Liver (tissue), 9 donors: Measurements from ENCODE around the gene TNRC6B. TPM values are rescaled to one million over a fixed set of nuclear protein-coding genes. Genes with fewer than 3 reads are reported as not detected.
A peak's percentile ranks its signal among the peaks of the same experiment; 100 is the strongest.

Experiments used
- DNase-seq: peaks from one replicate; pipeline ENCODE4 v3.0.0-alpha.2; 2017; ENCODE audit warnings: low spot score
- H3K27ac ChIP-seq, 2 donors: one replicate each; pipeline ENCODE4 v1.7.0; 2013; ENCODE audit warnings: inconsistent platforms in 2 of 2, low read length in 2 of 2, control low read depth in 1 of 2, low read depth in 1 of 2, mild to moderate bottlenecking in 1 of 2
- H3K27me3 ChIP-seq, 4 donors: one replicate each; pipeline versions ENCODE4 v1.6.1 to v1.7.0; 2013; ENCODE audit warnings: low read length in 3 of 4, inconsistent platforms in 1 of 4, mild to moderate bottlenecking in 1 of 4, moderate library complexity in 1 of 4; ENCODE audit not compliant: control insufficient read depth in 4 of 4, insufficient read depth in 4 of 4
- H3K36me3 ChIP-seq, 4 donors: one replicate each; pipeline versions ENCODE4 v1.6.1 to v1.7.0; 2013; ENCODE audit warnings: low read length in 3 of 4, mild to moderate bottlenecking in 3 of 4, low read depth in 1 of 4, moderate library complexity in 1 of 4; ENCODE audit not compliant: control insufficient read depth in 4 of 4, insufficient read depth in 3 of 4
- H3K4me1 ChIP-seq, 4 donors: one replicate each; pipeline versions ENCODE4 v1.6.1 to v1.7.0; 2013; ENCODE audit warnings: low read length in 3 of 4, mild to moderate bottlenecking in 3 of 4, moderate library complexity in 1 of 4; ENCODE audit not compliant: control insufficient read depth in 4 of 4, insufficient read depth in 4 of 4
- H3K4me3 ChIP-seq, 3 donors: one replicate each; pipeline versions ENCODE4 v1.6.1 to v1.7.0; 2013; ENCODE audit warnings: low read length in 3 of 3, control low read depth in 1 of 3, low read depth in 1 of 3, mild to moderate bottlenecking in 1 of 3
- H3K9ac ChIP-seq, 2 donors: one replicate each; pipeline ENCODE4 v1.7.0; 2013; ENCODE audit warnings: low read length in 2 of 2, mild to moderate bottlenecking in 2 of 2, moderate library complexity in 2 of 2, control low read depth in 1 of 2, low read depth in 1 of 2
- H3K9me3 ChIP-seq, 4 donors: one replicate each; pipeline versions ENCODE4 v1.6.1 to v1.7.0; 2013; ENCODE audit warnings: low read length in 3 of 4; ENCODE audit not compliant: control insufficient read depth in 4 of 4
- ATF3 ChIP-seq: IDR thresholded peaks from 2 replicates; pipeline ENCODE4 v1.6.1; 2016; ENCODE audit warnings: antibody characterized with exemption
- CTCF ChIP-seq: fragments of 150-350 bp; IDR thresholded peaks from 2 replicates; pipeline ENCODE4 v1.5.1; 2017; ENCODE audit warnings: improper control_type of control experiment, low read depth, low read length; ENCODE audit not compliant: missing input control
- EGR1 ChIP-seq, 2 donors: IDR thresholded peaks; 2 replicates each; pipeline ENCODE4 v1.6.1; 2016 to 2018; ENCODE audit warnings: antibody characterized with exemption in 2 of 2, low read depth in 2 of 2
- FOXA1 ChIP-seq: IDR thresholded peaks from 2 replicates; pipeline ENCODE4 v1.6.1; 2016; ENCODE audit warnings: antibody characterized with exemption
- FOXA2 ChIP-seq: IDR thresholded peaks from 2 replicates; pipeline ENCODE4 v1.6.1; 2016; ENCODE audit warnings: antibody characterized with exemption
- GABPA ChIP-seq, 2 donors: IDR thresholded peaks in 1 of 2; conservative IDR thresholded peaks in 1 of 2; 2 replicates each; pipeline ENCODE4 v1.6.1; 2016; ENCODE audit warnings: antibody characterized with exemption in 2 of 2, mild to moderate bottlenecking in 1 of 2, moderate library complexity in 1 of 2
- HNF4A ChIP-seq, 2 donors: conservative IDR thresholded peaks; 2 replicates each; pipeline ENCODE4 v1.6.1; 2016; ENCODE audit warnings: antibody characterized with exemption in 2 of 2, mild to moderate bottlenecking in 2 of 2
- HNF4G ChIP-seq: IDR thresholded peaks from 2 replicates; pipeline ENCODE4 v1.6.1; 2016; ENCODE audit warnings: antibody characterized with exemption
- JUND ChIP-seq, 2 donors: IDR thresholded peaks; 2 replicates each; pipeline ENCODE4 v1.6.1; 2016; ENCODE audit warnings: antibody characterized with exemption in 2 of 2
- MAX ChIP-seq: IDR thresholded peaks from 2 replicates; pipeline ENCODE4 v1.6.1; 2016; ENCODE audit warnings: antibody characterized with exemption
- NR2F2 ChIP-seq: IDR thresholded peaks from 2 replicates; pipeline ENCODE4 v1.6.1; 2016; ENCODE audit warnings: antibody characterized with exemption
- RAD21 ChIP-seq, 2 donors: IDR thresholded peaks; 2 replicates each; pipeline ENCODE4 v1.6.1; 2016; ENCODE audit warnings: antibody characterized with exemption in 2 of 2, mild to moderate bottlenecking in 2 of 2
- REST ChIP-seq: IDR thresholded peaks from 2 replicates; pipeline ENCODE4 v1.6.1; 2016; ENCODE audit warnings: antibody characterized with exemption, mild to moderate bottlenecking
- RXRA ChIP-seq, 2 donors: IDR thresholded peaks; 2 replicates each; pipeline ENCODE4 v1.6.1; 2017 to 2018; ENCODE audit warnings: antibody characterized with exemption in 2 of 2, mild to moderate bottlenecking in 1 of 2
- SP1 ChIP-seq: IDR thresholded peaks from 2 replicates; pipeline ENCODE4 v1.6.1; 2018; ENCODE audit warnings: antibody characterized with exemption, mild to moderate bottlenecking
- TAF1 ChIP-seq: conservative IDR thresholded peaks from 2 replicates; pipeline ENCODE4 v1.6.1; 2016; ENCODE audit warnings: antibody characterized with exemption, mild to moderate bottlenecking
- YY1 ChIP-seq: IDR thresholded peaks from 2 replicates; pipeline ENCODE4 v1.6.1; 2016; ENCODE audit warnings: antibody characterized with exemption, mild to moderate bottlenecking
- ZBTB33 ChIP-seq: IDR thresholded peaks from 2 replicates; pipeline ENCODE4 v1.6.1; 2016; ENCODE audit warnings: antibody characterized with exemption
- WGBS: extraction: QIAGEN DNeasy Blood & Tissue Kit; methylation state at CpG from one replicate; pipeline ENCODE4 v1.1.7; 2013; 5-methylcytosine and 5-hydroxymethylcytosine counted together
- polyA plus RNA-seq, 2 donors: library from polyadenylated mRNA; stranded (reverse) in 1 of 2; unstranded in 1 of 2; fragments of 200-250 nt in 1 of 2; fragments of >200 nt in 1 of 2; fragmentation: Nextera tagmentation in 1 of 2; extraction: Ambion mirVana in 1 of 2; gene quantifications; one replicate each; pipeline versions ENCODE4 v1.2.1 to v1.2.3, GENCODE V29; 2013 to 2015
- total RNA-seq, 2 donors: library from RNA; depleted of rRNA; stranded (reverse); fragments of >200 nt; gene quantifications; one replicate each; pipeline ENCODE4 v1.2.3, GENCODE V29; 2014
- donor health status: healthy.
- donor health status: healthy.
- donor health status: healthy.
- donor health status: healthy.
- donor health status: healthy.

Gene TNRC6B
- total and polyA plus RNA-seq, 4 donors = 4.6 to 39.1 (median 26.4) TPM

- TF ChIP-seq HNF4G (no peak), JUND (IDR thresholded peaks at IDR 0.05) (no peak), EGR1 (IDR thresholded peaks at IDR 0.05; ENCODE audit: low read depth in 2 of 2) (no peak), ATF3 (no peak), HNF4A (conservative IDR thresholded peaks at IDR 0.05) (no peak), ZBTB33 (no peak), FOXA1 (no peak), MAX (no peak), CTCF (no peak)
- peaks cover 3 to 42% (median 32%) of the 10 kb centered on the region in 4 donors for H3K36me3 ChIP-seq
- no peaks in the 10 kb centered on the region for H3K9me3 ChIP-seq
- 80% methylated on average over 19 of the region's 19 CpGs for WGBS
- peak overlapping the region in 1 of 2 donors; percentile 28 for H3K27ac ChIP-seq
- no peaks in the 10 kb centered on the region for H3K4me1 ChIP-seq
- no peak overlapping the region for H3K9ac ChIP-seq
- no peak overlapping the region for H3K4me3 ChIP-seq
- no peak for DNase-seq
- no peaks in the 10 kb centered on the region for H3K27me3 ChIP-seq
Observed at GRCh38 chr22:40324468-40325305, 147.0 kb downstream of the TNRC6B start.

GRCh38 chr22:40325315-40325714 lies 147.6 kb downstream of the TNRC6B start:
- Histone ChIP-seq H3K27me3 (no peaks in the 10 kb centered on the region), H3K4me3 (no peak overlapping the region), H3K4me1 (no peaks in the 10 kb centered on the region), H3K36me3 (peaks cover 3 to 42% (median 33%) of the 10 kb centered on the region in 4 donors), H3K9me3 (no peaks in the 10 kb centered on the region), H3K9ac (no peak overlapping the region), H3K27ac (no peak overlapping the region)
- WGBS = 96% methylated on average over 6 of the region's 6 CpGs
- DNase-seq = no peak
- no peak for TF ChIP-seq RXRA (IDR thresholded peaks at IDR 0.05)
- no peak for TF ChIP-seq EGR1 (IDR thresholded peaks at IDR 0.05; ENCODE audit: low read depth in 2 of 2)
- TF ChIP-seq RAD21 (IDR thresholded peaks at IDR 0.05) = no peak
- no peak for TF ChIP-seq FOXA1
- TF ChIP-seq NR2F2 = no peak
- no peak for TF ChIP-seq GABPA (IDR thresholded peaks at IDR 0.05 in 1 of 2, conservative IDR thresholded peaks at IDR 0.05 in 1 of 2)
- no peak for TF ChIP-seq FOXA2
- TF ChIP-seq ZBTB33 = no peak
- TF ChIP-seq JUND (IDR thresholded peaks at IDR 0.05) = no peak
- TF ChIP-seq TAF1 = no peak
- no peak for TF ChIP-seq MAX
- no peak for TF ChIP-seq REST
- no peak for TF ChIP-seq HNF4G
- no peak for TF ChIP-seq HNF4A (conservative IDR thresholded peaks at IDR 0.05)
- no peak for TF ChIP-seq CTCF
- no peak for TF ChIP-seq YY1
- TF ChIP-seq SP1 = no peak
